SW 1271 (cell line): ENCODE measurements around the gene MAN2A1.

Source experiments
- DNase-seq, 2 experiments: peaks; one replicate each; lab custom pipeline; 2025; lab: John Stamatoyannopoulos, UW

Gene MAN2A1

GRCh38 chr5:109682383-109682782 is 7.3 kb upstream of the MAN2A1 start:
- no peak for DNase-seq

- DNase-seq, result no peak
Observed at GRCh38 chr5:109685916-109686315, 3.8 kb upstream of the MAN2A1 start.

GRCh38 chr5:109688630-109688969 is 1.1 kb upstream of the MAN2A1 start:
- no peak for DNase-seq

GRCh38 chr5:109688970-109689739 is 572 bp upstream of the MAN2A1 start:
- peak; percentile 74 to 88 for DNase-seq

GRCh38 chr5:109690242-109690974 is 681 bp downstream of the MAN2A1 start:
- DNase-seq, result peak in 1 of 2 experiments; percentile 35

- peak; percentile 19 to 82 for DNase-seq
Observed at GRCh38 chr5:109690975-109691574, 1.3 kb downstream of the MAN2A1 start.

GRCh38 chr5:109691996-109692395 is 2.3 kb downstream of the MAN2A1 start:
- DNase-seq, result no peak

- no peak for DNase-seq
Observed at GRCh38 chr5:109692852-109693251, 3.1 kb downstream of the MAN2A1 start.

GRCh38 chr5:109693535-109694400 is 4.0 kb downstream of the MAN2A1 start:
- no peak for DNase-seq

- no peak for DNase-seq
Observed at GRCh38 chr5:109694451-109694891, 4.7 kb downstream of the MAN2A1 start.

GRCh38 chr5:109695005-109695926 is 5.5 kb downstream of the MAN2A1 start:
- DNase-seq, result no peak

GRCh38 chr5:109697339-109697738 is 7.6 kb downstream of the MAN2A1 start:
- DNase-seq, result no peak

- no peak for DNase-seq
Observed at GRCh38 chr5:109700516-109701153, 10.9 kb downstream of the MAN2A1 start.

- no peak for DNase-seq
Observed at GRCh38 chr5:109701252-109701651, 11.5 kb downstream of the MAN2A1 start.

- DNase-seq, result no peak
Observed at GRCh38 chr5:109701792-109702191, 12.1 kb downstream of the MAN2A1 start.

- DNase-seq, result no peak
Observed at GRCh38 chr5:109703166-109703565, 13.4 kb downstream of the MAN2A1 start.

GRCh38 chr5:109703829-109704228 is 14.1 kb downstream of the MAN2A1 start:
- DNase-seq, result no peak

- no peak for DNase-seq
Observed at GRCh38 chr5:109704282-109704952, 14.7 kb downstream of the MAN2A1 start.

GRCh38 chr5:109705596-109705995 is 15.9 kb downstream of the MAN2A1 start:
- DNase-seq, result no peak

GRCh38 chr5:109706095-109706494 is 16.4 kb downstream of the MAN2A1 start:
- DNase-seq, result no peak
